GM12878 (cell line): Measurements from ENCODE around the gene PALD1. TPM values are rescaled to one million over a fixed set of nuclear protein-coding genes. Genes with fewer than 3 reads are reported as not detected.

ENCODE experiments used
- ATAC-seq: fragments of 200-7000 bp; cut with Tn5 transposase; 3 replicates; pipeline ENCODE4 v1.9.1; 2020; ENCODE audit warnings: mild to moderate bottlenecking, moderate library complexity
- BruUV-seq: library from RNA; stranded (reverse); fragments of 400-500 nt; replicated peaks from 2 replicates; lab custom pipeline; 2021; lab: Mats Ljungman, UMichigan
- CTCF ChIA-PET: fragments of 300-600 bp; sonication (Branson Sonifier 250); formaldehyde crosslinking; extraction: SDS; loops from one replicate; lab custom pipeline; 2021; ENCODE audit warnings: inconsistent platforms; lab: Yijun Ruan, JAX
- POLR2A ChIA-PET: fragments of 350-600 bp; formaldehyde crosslinking; extraction: SDS; loops from one replicate; lab custom pipeline; 2021; ENCODE audit warnings: inconsistent platforms; lab: Charles Lee
- RAD21 ChIA-PET: fragments of 300-600 bp; sonication (Branson Sonifier 250); formaldehyde crosslinking; loops from one replicate; lab custom pipeline; 2023; ENCODE audit warnings: antibody characterized with exemption; ENCODE audit not compliant: unreplicated experiment; lab: Charles Lee
- SMC1A ChIA-PET: fragments of 300-600 bp; sonication (Branson Sonifier 250); formaldehyde crosslinking; loops from one replicate; lab custom pipeline; 2023; ENCODE audit not compliant: unreplicated experiment, uncharacterized antibody; lab: Charles Lee
- DNase-seq: peaks from one replicate; pipeline ENCODE4 v3.0.0-alpha.2; 2011; ENCODE audit warnings: low read depth, low spot score
- FAIRE-seq: peaks from 3 replicates; lab custom pipeline; 2011; peaks lifted over from hg19 to GRCh38; lab: Jason Lieb, UNC
- H2AFZ ChIP-seq: 2 replicates; pipeline ENCODE4 v1.6.0; 2011; ENCODE audit warnings: low read depth, low read length, control low read depth; ENCODE audit not compliant: control insufficient read depth
- H3K27ac ChIP-seq: 2 replicates; pipeline ENCODE4 v1.5.1; 2011; ENCODE audit warnings: control low read depth; ENCODE audit not compliant: control insufficient read depth, insufficient read depth
- H3K27me3 ChIP-seq, 2 experiments: replicated peaks in 1 of 2; 2 replicates each; pipeline versions ENCODE4 v1.6.0 to v1.6.1; 2011; ENCODE audit warnings: low read length in 1 of 2; ENCODE audit not compliant: control insufficient read depth in 2 of 2, insufficient read depth in 2 of 2
- H3K36me3 ChIP-seq, 2 experiments: 2 replicates each; pipeline ENCODE4 v1.5.1; 2011; ENCODE audit warnings: low read length in 1 of 2; ENCODE audit not compliant: control insufficient read depth in 2 of 2, insufficient read depth in 2 of 2
- H3K4me1 ChIP-seq: 2 replicates; pipeline ENCODE4 v1.6.1; 2011; ENCODE audit warnings: mild to moderate bottlenecking, low read length, moderate library complexity, mixed read lengths; ENCODE audit not compliant: control insufficient read depth, insufficient read depth
- H3K4me2 ChIP-seq: 2 replicates; pipeline ENCODE4 v1.6.0; 2011; ENCODE audit warnings: control low read depth; ENCODE audit not compliant: control insufficient read depth, insufficient read depth
- H3K4me3 ChIP-seq: fragments of 200-600 bp; sonication (generic); 2 replicates; pipeline ENCODE4 v1.5.1; 2016
- H3K79me2 ChIP-seq: 2 replicates; pipeline ENCODE4 v1.6.0; 2011; ENCODE audit warnings: low read length; ENCODE audit not compliant: control insufficient read depth, insufficient read depth
- H3K9ac ChIP-seq: 2 replicates; pipeline ENCODE4 v1.8.0; 2011; ENCODE audit warnings: low read length, control low read depth, mixed read lengths; ENCODE audit not compliant: control insufficient read depth, insufficient read depth
- H3K9me3 ChIP-seq: replicated peaks from 3 replicates; pipeline ENCODE4 v1.5.1; 2011; ENCODE audit warnings: mild to moderate bottlenecking, low read length; ENCODE audit not compliant: control insufficient read depth, insufficient read depth
- H4K20me1 ChIP-seq: 2 replicates; pipeline ENCODE4 v1.6.0; 2011; ENCODE audit not compliant: control insufficient read depth, insufficient read depth
- ATF2 ChIP-seq: IDR thresholded peaks from 2 replicates; pipeline ENCODE4 v1.6.1; 2012; ENCODE audit warnings: low read length, inconsistent platforms
- E2F4 ChIP-seq: IDR thresholded peaks from 2 replicates; pipeline ENCODE4 v1.6.1; 2012; ENCODE audit warnings: low read depth, low read length, improper control_type of control experiment
- EGR1 ChIP-seq, 2 experiments: IDR thresholded peaks; 1 replicate in 1 of 2; 2 replicates in 1 of 2; pipeline ENCODE4 v1.6.1; 2011 to 2012; ENCODE audit warnings: low read depth in 2 of 2, low read length in 2 of 2, borderline replicate concordance in 1 of 2, mild to moderate bottlenecking in 1 of 2, moderate library complexity in 1 of 2
- IRF3 ChIP-seq: fragments of 450-650 bp; IDR thresholded peaks from 2 replicates; pipeline ENCODE4 v1.6.1; 2014; ENCODE audit warnings: mild to moderate bottlenecking
- KAT2A ChIP-seq: conservative IDR thresholded peaks from 2 replicates; pipeline ENCODE4 v1.6.1; 2011; ENCODE audit warnings: low read depth, low read length; ENCODE audit not compliant: control insufficient read depth
- MYC ChIP-seq: IDR thresholded peaks from 2 replicates; pipeline ENCODE4 v1.6.1; 2011; ENCODE audit warnings: mild to moderate bottlenecking, low read length, moderate library complexity, inconsistent platforms; ENCODE audit not compliant: insufficient read depth, insufficient replicate concordance, insufficient read length, severe bottlenecking
- NFXL1 ChIP-seq: fragments of 450-650 bp; IDR thresholded peaks from 2 replicates; pipeline ENCODE4 v1.6.1; 2017; ENCODE audit warnings: antibody characterized with exemption, mild to moderate bottlenecking, borderline replicate concordance
- RBBP5 ChIP-seq: fragments of 200-600 bp; sonication (generic); conservative IDR thresholded peaks from 2 replicates; pipeline ENCODE4 v1.6.1; 2016
- SMAD1 ChIP-seq: fragments of 450-650 bp; IDR thresholded peaks from 2 replicates; pipeline ENCODE4 v1.6.1; 2018; ENCODE audit warnings: mild to moderate bottlenecking, low read depth; ENCODE audit not compliant: partially characterized antibody
- SP1 ChIP-seq: IDR thresholded peaks from one replicate; pipeline ENCODE4 v1.6.1; 2011; ENCODE audit warnings: low read depth, low read length
- TAF1 ChIP-seq: IDR thresholded peaks from 2 replicates; pipeline ENCODE4 v1.6.1; 2011; ENCODE audit warnings: mild to moderate bottlenecking, low read depth, low read length, borderline replicate concordance
- WRNIP1 ChIP-seq: IDR thresholded peaks from 2 replicates; pipeline ENCODE4 v1.6.1; 2011; ENCODE audit warnings: low read depth, low read length, improper control_type of control experiment, borderline replicate concordance
- ZBTB4 ChIP-seq: fragments of 450-650 bp; formaldehyde crosslinking; IDR thresholded peaks from 2 replicates; pipeline ENCODE4 v1.4.0; 2022; ENCODE audit warnings: mild to moderate bottlenecking, moderate library complexity
- WGBS: methylation state at CpG from one replicate; pipeline ENCODE4 v1.1.6; 2016; ENCODE audit warnings: low lambda C conversion rate; ENCODE audit not compliant: insufficient replicate concordance, insufficient coverage; ENCODE audit errors: missing lambda C conversion rate; 5-methylcytosine and 5-hydroxymethylcytosine counted together
- in situ Hi-C: fragments of 300-500 bp; cut with MboI; formaldehyde crosslinking; loops from 9 replicates; pipeline ENCODE4 v1.14.3; 2018; ENCODE audit warnings: mixed read lengths
- intact Hi-C: fragments of 100-400 bp; cut with micrococcal nuclease; formaldehyde crosslinking; loops from one replicate; pipeline ENCODE4 v1.14.2; 2022; ENCODE audit not compliant: unreplicated experiment
- polyA plus RNA-seq, 11 experiments: library from polyadenylated mRNA; depleted of rRNA in 4 of 11; unstranded in 6 of 11; stranded (reverse) in 5 of 11; fragments of >200 nt; fragmentation: Nextera tagmentation in 4 of 11; fragmentation: Illumina TruSeq in 1 of 11; extraction: Ambion mirVana in 4 of 11; extraction: Trizol in 1 of 11; gene quantifications; 1 replicate in 1 of 11; 2 replicates in 10 of 11; pipeline versions ENCODE4 v1.2.1 to v1.2.3, GENCODE V29; 2011 to 2016; ENCODE audit warnings: inconsistent platforms in 2 of 11, missing spikeins in 2 of 11, low read depth in 1 of 11
- total RNA-seq, 4 experiments: library from RNA; depleted of rRNA in 3 of 4; stranded (reverse); fragments of >200 nt in 3 of 4; fragmentation: Illumina TruSeq in 1 of 4; extraction: Trizol in 1 of 4; gene quantifications; 2 replicates each; pipeline versions ENCODE4 v1.2.1 to v1.2.3, GENCODE V29; 2013 to 2021

PALD1 gene
- total and polyA plus RNA-seq, 10 of the 15 experiments (the other 5 are each of a cell fraction or from before 2014, with no cell fraction given), result 0.43 to 20.9 (median 9.0) TPM

GRCh38 chr10:70566515-70567290, 88.1 kb downstream of the PALD1 start:
- 77% methylated on average over 17 of the region's 18 CpGs for WGBS
- ATAC-seq (no peak), FAIRE-seq (no peak), DNase-seq (no peak)
- Histone ChIP-seq H3K27me3 (no peaks in the 10 kb centered on the region), H3K4me1 (no peaks in the 10 kb centered on the region), H3K27ac (no peak overlapping the region), H2AFZ (no peak overlapping the region), H3K4me2 (no peak overlapping the region), H3K36me3 (no peaks in the 10 kb centered on the region; a peak in 2 of 4 replicates), H3K9me3 (no peaks in the 10 kb centered on the region), H4K20me1 (no peaks in the 10 kb centered on the region), H3K4me3 (no peak overlapping the region), H3K79me2 (no peaks in the 10 kb centered on the region), H3K9ac (no peak overlapping the region)
- CTCF ChIA-PET, result no interaction called here
- POLR2A ChIA-PET, result no interaction called here
- RAD21 ChIA-PET, result no interaction called here
- in situ Hi-C loops (no loop called here), intact Hi-C loops (no loop called here)
- BruUV-seq, result no TSS peak
- SMC1A ChIA-PET, result no interaction called here
- no peak for TF ChIP-seq WRNIP1
- TF ChIP-seq EGR1 (IDR thresholded peaks at IDR 0.05; ENCODE audit: borderline replicate concordance in 1 of 2, low read depth in 2 of 2, low read length in 2 of 2), result no peak
- no peak for TF ChIP-seq SP1
- TF ChIP-seq E2F4, result no peak
- TF ChIP-seq ATF2, result no peak
- no peak for TF ChIP-seq NFXL1
- no peak for TF ChIP-seq ZBTB4 (CRISPR knock-in tag)
- TF ChIP-seq TAF1, result no peak
- no peak for TF ChIP-seq MYC
- no peak for TF ChIP-seq RBBP5
- TF ChIP-seq IRF3, result no peak
- TF ChIP-seq KAT2A, result no peak
- TF ChIP-seq SMAD1, result no peak
